NB4 (cell line): ENCODE data around the gene FARP1.

Experiments
- DNase-seq: peaks from one replicate; pipeline ENCODE4 v3.0.0; 2010; ENCODE audit warnings: low read depth
- H3K4me3 ChIP-seq: one replicate; pipeline ENCODE4 v1.5.1; 2011; ENCODE audit warnings: mild to moderate bottlenecking, low read depth, low read length, moderate library complexity
- MAX ChIP-seq: IDR thresholded peaks from 2 replicates; pipeline ENCODE4 v1.6.1; 2011; ENCODE audit warnings: low read depth, low read length
- MYC ChIP-seq: IDR thresholded peaks from 2 replicates; pipeline ENCODE4 v1.6.1; 2011; ENCODE audit warnings: low read depth, low read length
- POLR2A ChIP-seq: IDR thresholded peaks from 2 replicates; pipeline ENCODE4 v1.6.1; 2011; ENCODE audit warnings: mild to moderate bottlenecking; ENCODE audit not compliant: insufficient read length; ENCODE audit errors: extremely low read depth
- TF ChIP-seq, protein P1 (sequence below): IDR thresholded peaks from one replicate; pipeline ENCODE4 v1.5.1; 2012; ENCODE audit warnings: low read depth, low read length

Gene FARP1

DNA sequence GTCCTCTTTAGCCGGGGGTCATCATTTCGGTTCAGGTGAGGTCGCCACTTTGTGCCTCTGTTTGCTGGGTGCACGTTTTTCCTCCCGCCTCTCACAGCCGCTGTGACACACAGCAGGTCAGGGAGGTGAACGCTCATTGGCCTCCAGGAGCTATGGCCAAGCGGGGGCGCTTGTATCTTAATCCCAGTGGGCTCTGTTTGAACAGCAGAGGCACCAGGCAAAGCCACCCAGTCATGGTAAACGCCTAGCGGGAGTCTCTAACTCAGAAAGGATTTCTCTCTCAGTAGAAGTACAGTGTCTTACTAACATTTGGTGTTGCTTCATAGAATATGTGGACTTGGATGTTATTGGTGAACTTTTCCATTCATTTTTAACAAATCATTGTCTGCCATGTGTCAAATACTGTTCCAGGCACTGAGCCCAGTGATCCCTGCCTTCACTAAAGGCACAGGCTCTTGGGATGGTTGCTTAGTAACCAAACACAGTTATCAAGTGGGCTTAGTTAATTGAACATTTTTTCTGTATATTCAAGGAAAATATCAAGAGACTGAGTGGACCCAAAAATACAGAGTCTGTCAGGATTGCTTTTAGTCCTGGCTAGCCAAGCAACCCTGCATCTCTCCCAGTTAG, 247.3 kb downstream of the FARP1 start:
- DNase-seq = no peak
- H3K4me3 ChIP-seq = no peak overlapping the region
- TF ChIP-seq MAX (no peak), POLR2A (no peak), MYC (no peak)
- TF ChIP-seq, protein P1, sequence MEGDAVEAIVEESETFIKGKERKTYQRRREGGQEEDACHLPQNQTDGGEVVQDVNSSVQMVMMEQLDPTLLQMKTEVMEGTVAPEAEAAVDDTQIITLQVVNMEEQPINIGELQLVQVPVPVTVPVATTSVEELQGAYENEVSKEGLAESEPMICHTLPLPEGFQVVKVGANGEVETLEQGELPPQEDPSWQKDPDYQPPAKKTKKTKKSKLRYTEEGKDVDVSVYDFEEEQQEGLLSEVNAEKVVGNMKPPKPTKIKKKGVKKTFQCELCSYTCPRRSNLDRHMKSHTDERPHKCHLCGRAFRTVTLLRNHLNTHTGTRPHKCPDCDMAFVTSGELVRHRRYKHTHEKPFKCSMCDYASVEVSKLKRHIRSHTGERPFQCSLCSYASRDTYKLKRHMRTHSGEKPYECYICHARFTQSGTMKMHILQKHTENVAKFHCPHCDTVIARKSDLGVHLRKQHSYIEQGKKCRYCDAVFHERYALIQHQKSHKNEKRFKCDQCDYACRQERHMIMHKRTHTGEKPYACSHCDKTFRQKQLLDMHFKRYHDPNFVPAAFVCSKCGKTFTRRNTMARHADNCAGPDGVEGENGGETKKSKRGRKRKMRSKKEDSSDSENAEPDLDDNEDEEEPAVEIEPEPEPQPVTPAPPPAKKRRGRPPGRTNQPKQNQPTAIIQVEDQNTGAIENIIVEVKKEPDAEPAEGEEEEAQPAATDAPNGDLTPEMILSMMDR = no peak

GRCh38 chr13:98393873-98394272, 251.0 kb downstream of the FARP1 start:
- no peak for DNase-seq
- no peak overlapping the region for H3K4me3 ChIP-seq
- TF ChIP-seq MAX (no peak), MYC (no peak), POLR2A (no peak)
- TF ChIP-seq, protein P1 = no peak

GRCh38 chr13:98394820-98395510, 252.1 kb downstream of the FARP1 start:
- TF ChIP-seq MAX = no peak
- TF ChIP-seq MYC = no peak
- no peak for TF ChIP-seq POLR2A
- TF ChIP-seq, protein P1 = no peak
- DNase-seq = no peak
- no peak overlapping the region for H3K4me3 ChIP-seq

DNA sequence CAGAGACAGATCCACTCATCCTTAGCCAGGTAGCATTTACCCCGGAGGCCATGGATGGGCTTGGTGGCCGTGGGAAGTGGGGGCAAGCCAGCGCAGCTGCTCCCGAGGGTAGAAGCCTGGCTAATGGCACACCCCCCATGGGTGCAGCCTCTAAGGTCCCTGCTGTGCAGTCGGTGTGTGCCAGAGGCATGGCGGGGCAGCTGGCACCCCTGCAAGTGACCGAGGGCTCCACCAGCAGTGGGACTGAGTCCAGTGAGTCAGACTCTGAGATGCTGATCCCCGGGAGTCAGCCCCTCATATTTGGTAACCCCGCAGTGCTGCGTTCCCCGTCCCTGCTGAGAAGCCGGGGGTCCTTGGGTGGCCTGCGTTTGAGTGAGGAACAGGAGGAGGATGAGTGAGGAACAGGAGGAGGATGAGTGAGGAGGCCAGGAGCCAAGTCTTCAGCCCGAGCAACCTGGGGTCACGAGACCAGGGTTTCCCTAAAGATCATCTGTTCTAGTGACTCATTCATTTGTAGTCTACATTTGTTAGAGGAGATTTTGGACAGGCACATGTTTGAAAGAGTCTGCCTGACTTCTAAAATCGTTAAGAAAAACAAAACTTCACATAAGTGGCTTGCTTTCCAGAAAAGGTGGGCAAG, 253.3 kb downstream of the FARP1 start:
- H3K4me3 ChIP-seq = no peak overlapping the region
- DNase-seq = no peak
- TF ChIP-seq, protein P1 = no peak
- TF ChIP-seq POLR2A (no peak), MAX (no peak), MYC (no peak)

- no peak for TF ChIP-seq POLR2A
- TF ChIP-seq MYC = no peak
- TF ChIP-seq, protein P1 = no peak
- TF ChIP-seq MAX = no peak
- H3K4me3 ChIP-seq = no peak overlapping the region
- no peak for DNase-seq
Observed at GRCh38 chr13:98397221-98397620, 254.3 kb downstream of the FARP1 start.
